K562 (cell line): ENCODE measurements around the gene RGS3. TPM values are rescaled to one million over a fixed set of nuclear protein-coding genes. Genes with fewer than 3 reads are reported as not detected.

Experiments used
- ATAC-seq: fragments of 200-7000 bp; cut with Tn5 transposase; 3 replicates; pipeline ENCODE4 v1.9.1; 2020; ENCODE audit warnings: moderate library complexity
- BruUV-seq: library from RNA; stranded (reverse); fragments of 400-500 nt; replicated peaks from 2 replicates; lab custom pipeline; 2021; lab: Mats Ljungman, UMichigan
- CTCF ChIA-PET: fragments of 300-600 bp; formaldehyde crosslinking; extraction: SDS; loops from one replicate; lab custom pipeline; 2021; ENCODE audit warnings: low intra/inter-chr PET ratio; lab: Yijun Ruan, JAX
- POLR2A ChIA-PET: fragments of 300-600, 350-650 bp; sonication (Branson Sonifier 250); formaldehyde crosslinking; extraction: SDS; loops from one replicate; lab custom pipeline; 2021; ENCODE audit warnings: antibody characterized with exemption, inconsistent platforms; lab: Yijun Ruan, JAX
- DNase-seq, 4 experiments: peaks; one replicate each; pipeline versions ENCODE4 v3.0.0 to v3.0.0-alpha.2; 2011 to 2018; ENCODE audit warnings: low spot score in 3 of 4, mixed read lengths in 3 of 4; ENCODE audit errors: extremely low read depth in 1 of 4
- FAIRE-seq: peaks from 2 replicates; lab custom pipeline; 2011; peaks lifted over from hg19 to GRCh38; lab: Jason Lieb, UNC
- H2AFZ ChIP-seq: 2 replicates; pipeline ENCODE4 v1.6.0; 2011; ENCODE audit warnings: low read depth, low read length, control low read depth, inconsistent platforms
- H3K27ac ChIP-seq: fragments of 200-600 bp; 3 replicates; pipeline ENCODE4 v1.8.0; 2011; ENCODE audit warnings: low read depth, mild to moderate bottlenecking, control low read depth, inconsistent platforms, low read length, moderate library complexity, mixed read lengths; ENCODE audit errors: extremely low read depth
- H3K27me3 ChIP-seq, 2 experiments: fragments of 300-600 bp in 1 of 2; 2 replicates in 1 of 2; 3 replicates in 1 of 2; pipeline versions ENCODE4 v1.6.0 to v1.8.0; 2011; ENCODE audit warnings: inconsistent platforms in 2 of 2, low read length in 2 of 2, mild to moderate bottlenecking in 1 of 2, mixed read lengths in 1 of 2, moderate library complexity in 1 of 2; ENCODE audit not compliant: control insufficient read depth in 2 of 2, insufficient read depth in 2 of 2
- H3K36me3 ChIP-seq: fragments of 300-600 bp; 3 replicates; pipeline ENCODE4 v1.8.0; 2011; ENCODE audit warnings: mild to moderate bottlenecking, low read length, inconsistent platforms; ENCODE audit not compliant: control insufficient read depth, insufficient read depth
- H3K4me1 ChIP-seq, 2 experiments: fragments of 200-600 bp in 1 of 2; replicated peaks in 1 of 2; 2 replicates in 1 of 2; 3 replicates in 1 of 2; pipeline versions ENCODE4 v1.5.1 to v1.8.0; 2011; ENCODE audit warnings: inconsistent platforms in 2 of 2, low read length in 2 of 2, mild to moderate bottlenecking in 1 of 2, mixed read lengths in 1 of 2, moderate library complexity in 1 of 2; ENCODE audit not compliant: control insufficient read depth in 2 of 2, insufficient read depth in 2 of 2
- H3K4me2 ChIP-seq: 2 replicates; pipeline ENCODE4 v1.6.1; 2011; ENCODE audit warnings: low read length, control low read depth, inconsistent platforms, mixed read lengths; ENCODE audit not compliant: insufficient read depth
- H3K4me3 ChIP-seq: fragments of 200-600 bp; sonication (generic), shearing (Covaris generic); 2 replicates; pipeline ENCODE4 v1.5.1; 2016; ENCODE audit warnings: control low read depth, inconsistent platforms
- H3K79me2 ChIP-seq: fragments of 200-600 bp; 3 replicates; pipeline ENCODE4 v1.8.0; 2011; ENCODE audit warnings: low read length, inconsistent platforms; ENCODE audit not compliant: control insufficient read depth, insufficient read depth
- H3K9ac ChIP-seq, 2 experiments: 2 replicates each; pipeline versions ENCODE4 v1.6.0 to v1.6.1; 2011; ENCODE audit warnings: low read depth in 2 of 2, low read length in 2 of 2, control low read depth in 1 of 2, inconsistent platforms in 1 of 2, mild to moderate bottlenecking in 1 of 2, mixed read lengths in 1 of 2; ENCODE audit not compliant: insufficient read depth in 1 of 2
- H3K9me1 ChIP-seq: one replicate; pipeline ENCODE4 v1.6.0; 2011; ENCODE audit warnings: inconsistent platforms, mild to moderate bottlenecking, low read length, moderate library complexity; ENCODE audit not compliant: control insufficient read depth, insufficient read depth
- H3K9me3 ChIP-seq: replicated peaks from 2 replicates; pipeline ENCODE4 v1.5.1; 2011; ENCODE audit warnings: low read depth, low read length, inconsistent platforms; ENCODE audit not compliant: control insufficient read depth, insufficient read depth
- H4K20me1 ChIP-seq: replicated peaks from 2 replicates; pipeline ENCODE4 v1.6.1; 2011; ENCODE audit warnings: low read length, inconsistent platforms, mixed read lengths; ENCODE audit not compliant: control insufficient read depth, insufficient read depth
- BACH1 ChIP-seq: fragments of 200-800 bp; sonication (Bioruptor generic); IDR thresholded peaks from 2 replicates; pipeline ENCODE4 v1.6.1; 2016; ENCODE audit warnings: missing genetic modification characterization, missing compliant biosample characterization
- BCOR ChIP-seq: fragments of 450-650 bp; IDR thresholded peaks from 2 replicates; pipeline ENCODE4 v1.6.1; 2016
- HDAC1 ChIP-seq, 2 experiments: fragments of 450-650 bp; IDR thresholded peaks; 2 replicates each; pipeline ENCODE4 v1.6.1; 2016 to 2017; ENCODE audit warnings: inconsistent platforms in 1 of 2, mild to moderate bottlenecking in 1 of 2, moderate library complexity in 1 of 2
- HDAC8 ChIP-seq: fragments of 450-650 bp; IDR thresholded peaks from 2 replicates; pipeline ENCODE4 v1.6.1; 2016; ENCODE audit warnings: mild to moderate bottlenecking, missing genetic modification characterization, moderate library complexity, missing compliant biosample characterization
- MYC ChIP-seq, 2 experiments: fragments of 250-450 bp in 1 of 2; sonication (Bioruptor Pico) in 1 of 2; IDR thresholded peaks; 2 replicates each; pipeline versions ENCODE4 v1.5.1 to v1.6.1; 2012 to 2021; ENCODE audit warnings: low read depth in 2 of 2, borderline replicate concordance in 1 of 2, improper control_type of control experiment in 1 of 2, low read length in 1 of 2, mild to moderate bottlenecking in 1 of 2, moderate library complexity in 1 of 2
- PCBP2 ChIP-seq: fragments of 200-400 bp; formaldehyde crosslinking; IDR thresholded peaks from 2 replicates; pipeline ENCODE4 v1.6.1; 2018; ENCODE audit warnings: low read length, low read depth, mild to moderate bottlenecking, moderate library complexity; ENCODE audit not compliant: poor library complexity, severe bottlenecking
- SAP30 ChIP-seq: fragments of 200-600 bp; sonication (generic); IDR thresholded peaks from 2 replicates; pipeline ENCODE4 v1.6.1; 2012; ENCODE audit warnings: borderline replicate concordance, low read depth, mild to moderate bottlenecking, moderate library complexity, low read length, control low read depth, inconsistent platforms; ENCODE audit not compliant: insufficient read depth, poor library complexity, severe bottlenecking
- TEAD2 ChIP-seq: fragments of 450-650 bp; IDR thresholded peaks from 2 replicates; pipeline ENCODE4 v1.6.1; 2016; ENCODE audit warnings: missing genetic modification characterization, control low read depth, missing compliant biosample characterization
- YY1 ChIP-seq, 3 experiments: IDR thresholded peaks; 2 replicates each; pipeline ENCODE4 v1.6.1; 2011; ENCODE audit warnings: low read length in 2 of 3, mild to moderate bottlenecking in 2 of 3, moderate library complexity in 2 of 3, borderline replicate concordance in 1 of 3, control low read depth in 1 of 3, low read depth in 1 of 3; ENCODE audit not compliant: insufficient read depth in 3 of 3, insufficient replicate concordance in 2 of 3, control insufficient read depth in 1 of 3, insufficient read length in 1 of 3; ENCODE audit errors: extremely low read depth in 1 of 3
- WGBS: fragments of 100-300 bp; shearing (Covaris generic); methylation state at CpG from one replicate; pipeline ENCODE4 v1.1.6; 2016; ENCODE audit warnings: low coverage, mixed read lengths; ENCODE audit not compliant: insufficient coverage; ENCODE audit errors: missing lambda C conversion rate; 5-methylcytosine and 5-hydroxymethylcytosine counted together
- in situ Hi-C: fragments of 300-500 bp; cut with MboI; formaldehyde crosslinking; loops from 4 replicates; pipeline ENCODE4 v1.15.0; 2018; ENCODE audit warnings: inconsistent platforms, mixed read lengths
- intact Hi-C: fragments of 100-400 bp; cut with micrococcal nuclease; formaldehyde crosslinking; loops from 2 replicates; pipeline ENCODE4 v1.14.2; 2022
- polyA plus RNA-seq, 8 experiments: library from polyadenylated mRNA; depleted of rRNA in 4 of 8; stranded (reverse) in 5 of 8; unstranded in 3 of 8; fragments of >200 nt; fragmentation: Nextera tagmentation in 2 of 8; fragmentation: Illumina TruSeq in 1 of 8; extraction: Ambion mirVana in 2 of 8; extraction: Trizol in 1 of 8; gene quantifications; 2 replicates each; pipeline versions ENCODE4 v1.2.1 to v1.2.3, GENCODE V29; 2011 to 2014; ENCODE audit warnings: inconsistent platforms in 1 of 8, missing spikeins in 1 of 8
- total RNA-seq, 7 experiments: library from RNA; depleted of rRNA in 6 of 7; stranded (reverse); fragments of >200 nt in 6 of 7; fragmentation: Illumina TruSeq in 2 of 7; extraction: Trizol in 2 of 7; gene quantifications; 2 replicates each; pipeline versions ENCODE4 v1.2.1 to v1.2.3, GENCODE V29; 2011 to 2021; ENCODE audit warnings: low replicate concordance in 1 of 7
- TF ChIP-seq, protein P1 (sequence below): fragments of 250-450 bp; sonication (Bioruptor Pico); IDR thresholded peaks from 2 replicates; pipeline ENCODE4 v1.4.0; 2020; ENCODE audit warnings: mild to moderate bottlenecking, moderate library complexity
- TF ChIP-seq, protein P2 (sequence below), 2 experiments: IDR thresholded peaks in 1 of 2; conservative IDR thresholded peaks in 1 of 2; 2 replicates each; pipeline ENCODE4 v1.6.1; 2016; ENCODE audit warnings: low read depth in 2 of 2, mild to moderate bottlenecking in 1 of 2, missing compliant biosample characterization in 1 of 2, missing genetic modification characterization in 1 of 2, moderate library complexity in 1 of 2

RGS3 gene
- total and polyA plus RNA-seq, 9 of the 15 experiments (the other 6 are each of a cell fraction or from before 2014, with no cell fraction given): 0.08 to 2.9 (median 0.95) TPM

DNA sequence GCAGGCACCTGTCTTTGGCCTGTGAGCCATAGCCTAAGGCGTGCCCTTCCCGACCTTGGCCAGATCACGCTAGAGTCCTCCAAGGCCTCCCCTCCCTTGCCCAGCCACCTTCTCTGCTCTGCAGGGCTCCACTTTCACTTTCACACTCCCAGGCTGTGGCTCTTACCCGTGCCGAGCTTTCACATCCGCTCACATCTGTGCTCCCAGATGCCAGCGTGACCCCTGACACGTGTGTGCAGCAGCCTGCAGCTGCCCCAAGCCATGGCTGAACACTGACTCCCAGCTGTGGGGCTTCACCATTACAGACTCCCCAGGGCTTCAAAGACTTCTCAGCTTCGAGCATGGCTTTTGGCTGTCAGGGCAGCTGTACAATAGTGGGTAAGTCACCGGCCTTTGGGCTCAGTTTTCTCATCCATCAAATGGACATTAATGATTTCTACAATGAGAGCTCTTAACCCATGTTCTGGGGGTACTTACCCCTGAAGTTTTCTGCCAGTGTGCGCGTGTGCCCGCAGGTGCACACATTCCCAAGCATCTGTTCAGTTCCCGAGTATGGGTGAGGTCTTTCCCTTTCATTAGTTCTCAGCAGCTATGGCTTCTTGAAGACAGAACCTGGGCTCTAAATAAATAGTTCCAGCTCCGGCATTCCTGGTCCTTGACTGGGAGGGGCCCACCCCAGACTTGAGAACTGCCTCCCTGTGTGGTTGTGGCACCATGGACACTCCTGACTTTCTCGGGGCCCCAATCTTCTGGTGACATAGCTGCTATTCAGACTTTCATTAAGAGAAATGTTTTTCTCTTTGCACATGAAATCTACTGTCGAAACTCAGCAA is 118.6 kb downstream of the RGS3 start:
- ChIA-PET CTCF (interaction anchor here (0.6 kb wide), 1 partner anchor 105 kb away, joined by 3 read pairs; no protein-coding TSS in a partner anchor), POLR2A (interaction anchor here (0.5 to 1.9 kb wide), 11 partner anchors 9 to 168 kb away, joined by 3 to 7 read pairs (median 3); no protein-coding TSS in a partner anchor)
- no TSS peak for BruUV-seq
- Histone ChIP-seq H3K4me3 (no peak overlapping the region), H2AFZ (0 out of 2 replicates have a peak overlapping the region, but pooled peaks have one; percentile 3), H3K9ac (0 out of 4 replicates have a peak overlapping the region, but pooled peaks of 1 of the 2 experiments have one; percentile 71), H3K79me2 (no peaks in the 10 kb centered on the region), H3K4me2 (no peak overlapping the region), H3K27me3 (no peaks in the 10 kb centered on the region), H3K9me1 (no peaks in the 10 kb centered on the region), H3K4me1 (peaks cover 18 to 23% of the 10 kb centered on the region in 2 experiments; a peak in 4 of 5 replicates), H3K9me3 (no peaks in the 10 kb centered on the region), H3K27ac (no peak overlapping the region), H4K20me1 (0 out of 2 replicates have a peak, but pooled peaks cover 5% of the 10 kb centered on the region), H3K36me3 (no peaks in the 10 kb centered on the region)
- ATAC-seq (peak; percentile 27), FAIRE-seq (peak; percentile 26), DNase-seq (no peak)
- whole genome bisulfite sequencing: 50% methylated on average over 16 of the region's 17 CpGs
- in situ Hi-C loops (no loop called here), intact Hi-C loops (no loop called here)
- TF ChIP-seq PCBP2 (no peak), MYC (IDR thresholded peaks at IDR 0.05; ENCODE audit: low read depth, low read length) (0 out of 2 replicates have a peak, but pooled peaks have one; percentile 17), MYC (CRISPR knock-in tag; IDR thresholded peaks at IDR 0.05; ENCODE audit: borderline replicate concordance, low read depth) (no peak), YY1 (IDR thresholded peaks at IDR 0.05; ENCODE audit: borderline replicate concordance in 1 of 3, control insufficient read depth in 1 of 3, extremely low read depth in 1 of 3, insufficient read depth in 3 of 3, insufficient read length in 1 of 3, insufficient replicate concordance in 2 of 3, low read depth in 1 of 3, low read length in 2 of 3) (no peak), BCOR (no peak), TEAD2 (tag) (no peak), HDAC1 (IDR thresholded peaks at IDR 0.05) (no peak), BACH1 (tag) (no peak), HDAC8 (tag) (no peak), SAP30 (no peak)
- TF ChIP-seq, protein P1, sequence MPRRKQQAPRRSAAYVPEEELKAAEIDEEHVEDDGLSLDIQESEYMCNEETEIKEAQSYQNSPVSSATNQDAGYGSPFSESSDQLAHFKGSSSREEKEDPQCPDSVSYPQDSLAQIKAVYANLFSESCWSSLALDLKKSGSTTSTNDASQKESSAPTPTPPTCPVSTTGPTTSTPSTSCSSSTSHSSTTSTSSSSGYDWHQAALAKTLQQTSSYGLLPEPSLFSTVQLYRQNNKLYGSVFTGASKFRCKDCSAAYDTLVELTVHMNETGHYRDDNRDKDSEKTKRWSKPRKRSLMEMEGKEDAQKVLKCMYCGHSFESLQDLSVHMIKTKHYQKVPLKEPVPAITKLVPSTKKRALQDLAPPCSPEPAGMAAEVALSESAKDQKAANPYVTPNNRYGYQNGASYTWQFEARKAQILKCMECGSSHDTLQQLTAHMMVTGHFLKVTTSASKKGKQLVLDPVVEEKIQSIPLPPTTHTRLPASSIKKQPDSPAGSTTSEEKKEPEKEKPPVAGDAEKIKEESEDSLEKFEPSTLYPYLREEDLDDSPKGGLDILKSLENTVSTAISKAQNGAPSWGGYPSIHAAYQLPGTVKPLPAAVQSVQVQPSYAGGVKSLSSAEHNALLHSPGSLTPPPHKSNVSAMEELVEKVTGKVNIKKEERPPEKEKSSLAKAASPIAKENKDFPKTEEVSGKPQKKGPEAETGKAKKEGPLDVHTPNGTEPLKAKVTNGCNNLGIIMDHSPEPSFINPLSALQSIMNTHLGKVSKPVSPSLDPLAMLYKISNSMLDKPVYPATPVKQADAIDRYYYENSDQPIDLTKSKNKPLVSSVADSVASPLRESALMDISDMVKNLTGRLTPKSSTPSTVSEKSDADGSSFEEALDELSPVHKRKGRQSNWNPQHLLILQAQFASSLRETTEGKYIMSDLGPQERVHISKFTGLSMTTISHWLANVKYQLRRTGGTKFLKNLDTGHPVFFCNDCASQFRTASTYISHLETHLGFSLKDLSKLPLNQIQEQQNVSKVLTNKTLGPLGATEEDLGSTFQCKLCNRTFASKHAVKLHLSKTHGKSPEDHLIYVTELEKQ (CRISPR knock-in tag): no peak
- TF ChIP-seq, protein P2, sequence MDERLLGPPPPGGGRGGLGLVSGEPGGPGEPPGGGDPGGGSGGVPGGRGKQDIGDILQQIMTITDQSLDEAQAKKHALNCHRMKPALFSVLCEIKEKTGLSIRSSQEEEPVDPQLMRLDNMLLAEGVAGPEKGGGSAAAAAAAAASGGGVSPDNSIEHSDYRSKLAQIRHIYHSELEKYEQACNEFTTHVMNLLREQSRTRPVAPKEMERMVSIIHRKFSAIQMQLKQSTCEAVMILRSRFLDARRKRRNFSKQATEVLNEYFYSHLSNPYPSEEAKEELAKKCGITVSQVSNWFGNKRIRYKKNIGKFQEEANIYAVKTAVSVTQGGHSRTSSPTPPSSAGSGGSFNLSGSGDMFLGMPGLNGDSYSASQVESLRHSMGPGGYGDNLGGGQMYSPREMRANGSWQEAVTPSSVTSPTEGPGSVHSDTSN (CRISPR knock-in tag; IDR thresholded peaks at IDR 0.05; ENCODE audit: low read depth): no peak
- TF ChIP-seq, protein P2 (tag; conservative IDR thresholded peaks at IDR 0.05; ENCODE audit: low read depth): no peak
